GM21526 (cell line): ENCODE measurements around the gene ADGRV1.
A peak's percentile ranks its signal among the peaks of the same experiment; 100 is the strongest.
"Not testable (repeated sequence)": the region's sequence is repeated elsewhere in the genome, so short reads cannot be mapped to it uniquely, and the experiment has no call there.

Experiments used
- ATAC-seq: cut with Tn5 transposase; IDR thresholded peaks from one replicate; pipeline ENCODE4 v1.9.1; 2021; ENCODE audit warnings: moderate library complexity; ENCODE audit not compliant: unreplicated experiment, low FRiP score

The ADGRV1 gene

GRCh38 chr5:90707698-90708097 is 149.1 kb downstream of the ADGRV1 start:
- no peak for ATAC-seq

DNA sequence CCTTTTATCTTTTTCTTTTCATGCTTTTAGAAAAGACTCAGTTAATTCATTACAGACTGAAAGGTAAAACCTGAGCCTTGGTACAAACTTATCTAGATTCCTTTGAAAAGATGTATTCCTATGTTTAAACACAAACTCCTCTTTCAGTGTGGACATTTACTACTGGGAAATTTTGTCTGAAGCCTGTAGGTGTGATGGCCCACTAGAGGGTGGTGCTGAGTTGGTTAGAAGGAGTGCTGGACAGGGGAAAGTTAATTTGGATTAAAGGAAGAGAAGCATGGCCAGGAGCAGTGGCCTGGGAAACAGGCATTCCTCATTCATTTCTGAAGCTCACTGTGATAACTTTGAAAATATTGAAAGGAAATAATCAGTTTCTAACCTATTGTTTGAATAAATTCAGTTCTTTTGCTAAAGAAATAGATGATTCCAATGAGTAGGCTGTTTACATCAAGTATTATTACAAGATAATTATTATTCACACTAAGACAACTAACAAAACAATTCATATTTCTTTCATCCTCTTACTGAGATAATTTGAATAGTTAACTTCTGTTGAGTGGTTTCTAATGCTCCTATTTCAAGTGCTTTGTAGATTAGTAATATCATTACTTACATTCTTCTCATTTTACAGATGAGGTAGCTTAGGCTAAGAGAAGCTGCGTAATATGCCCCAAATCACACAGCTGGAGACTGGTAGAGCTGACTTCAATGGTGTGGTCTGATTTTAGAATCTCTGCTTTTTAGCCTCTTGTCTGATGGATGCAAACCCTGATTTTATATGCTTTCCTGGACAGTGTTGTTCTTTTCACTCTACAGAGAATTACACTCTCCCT is 150.9 kb downstream of the ADGRV1 start:
- ATAC-seq: peak; percentile 60

DNA sequence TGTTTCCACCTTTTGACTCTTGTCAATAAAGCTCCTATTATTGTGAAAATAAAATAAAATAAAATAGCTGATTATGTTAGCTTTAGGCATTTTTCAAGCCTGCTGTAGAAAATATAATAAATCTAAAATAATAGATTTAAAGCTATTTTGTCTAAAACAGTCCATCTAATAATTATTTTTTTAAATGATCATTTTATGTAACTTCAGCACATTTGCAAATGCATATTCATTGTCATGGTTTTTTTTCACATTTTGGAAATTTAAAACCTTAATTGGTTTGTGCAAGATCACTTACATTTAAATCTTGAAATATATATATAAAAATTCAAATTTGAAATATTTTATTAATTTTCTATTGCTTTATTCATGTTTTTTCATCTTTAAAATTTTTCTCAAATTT is 159.8 kb downstream of the ADGRV1 start:
- no peak for ATAC-seq

DNA sequence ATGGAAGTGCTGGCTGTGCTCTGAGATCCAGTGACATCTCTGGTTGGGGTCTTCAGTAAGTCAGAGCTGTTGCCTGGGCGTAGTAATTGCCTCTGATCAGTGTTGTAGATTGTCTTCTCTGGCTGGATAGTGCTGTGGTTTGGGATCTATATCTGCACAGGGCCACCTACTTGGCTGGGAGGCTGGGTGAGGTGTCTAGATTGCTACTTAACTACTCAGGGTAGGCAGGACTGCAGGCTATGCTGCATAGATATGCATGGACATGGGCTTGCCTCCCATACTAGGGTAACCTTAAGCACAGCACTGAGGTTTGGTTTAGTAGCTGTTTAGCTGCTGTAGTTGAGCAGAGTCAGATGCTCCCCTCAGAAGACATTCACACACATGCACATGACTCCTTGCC is 181.0 kb downstream of the ADGRV1 start:
- no peak for ATAC-seq

- ATAC-seq: no peak
Measured at GRCh38 chr5:90740244-90740799, 181.7 kb downstream of the ADGRV1 start.

- no peak for ATAC-seq
Measured at GRCh38 chr5:90741022-90741564, 182.5 kb downstream of the ADGRV1 start.

- no peak for ATAC-seq
Measured at GRCh38 chr5:90746119-90746518, 187.5 kb downstream of the ADGRV1 start.

GRCh38 chr5:90747175-90747574 is 188.6 kb downstream of the ADGRV1 start:
- ATAC-seq: no peak

GRCh38 chr5:90747693-90748092 is 189.1 kb downstream of the ADGRV1 start:
- ATAC-seq: no peak

DNA sequence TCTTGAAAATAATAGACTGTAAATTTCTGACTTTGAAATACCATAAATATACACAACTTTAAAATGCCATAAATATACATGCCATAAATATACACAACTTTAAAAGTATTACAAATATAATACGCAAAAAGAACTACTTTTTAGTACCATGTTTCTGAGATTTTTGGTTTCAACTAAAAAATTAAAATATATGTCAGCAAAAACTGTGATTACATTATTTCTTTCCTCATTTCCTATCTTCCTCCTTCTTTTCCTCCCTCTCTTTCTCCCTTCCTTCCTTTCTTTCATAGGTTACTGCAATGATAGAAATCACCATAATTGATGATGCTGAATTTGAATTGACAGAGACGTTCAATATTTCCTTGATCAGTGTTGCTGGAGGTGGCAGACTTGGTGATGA is 200.5 kb downstream of the ADGRV1 start:
- no peak for ATAC-seq

GRCh38 chr5:90767710-90768109 is 209.1 kb downstream of the ADGRV1 start:
- no peak for ATAC-seq

DNA sequence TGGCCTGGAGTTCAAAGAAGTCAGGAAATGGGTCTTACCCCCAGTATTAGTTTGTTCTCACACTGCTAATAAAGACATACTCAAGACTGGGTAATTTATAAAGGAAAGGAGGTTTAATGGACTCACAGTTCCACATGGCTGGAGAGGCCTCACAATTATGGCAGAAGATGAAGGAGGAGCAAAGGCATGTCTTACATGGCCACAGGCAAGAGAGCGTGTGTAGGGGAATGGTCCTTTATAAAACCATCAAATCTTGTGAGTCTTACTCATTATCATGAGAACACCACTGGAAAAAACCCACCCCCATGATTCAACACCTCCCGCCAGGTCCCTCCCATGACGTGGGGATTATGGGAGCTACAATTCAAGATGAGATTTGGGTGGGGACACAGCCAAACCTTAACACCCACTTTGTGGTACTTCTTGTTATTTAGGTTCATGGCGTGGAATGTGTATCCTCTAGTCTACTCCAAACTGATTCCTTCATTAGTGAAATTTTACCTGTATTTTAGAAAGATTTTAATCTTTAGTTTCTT is 211.5 kb downstream of the ADGRV1 start:
- not testable (repeated sequence) for ATAC-seq

GRCh38 chr5:90777959-90778358 is 219.4 kb downstream of the ADGRV1 start:
- ATAC-seq: no peak

GRCh38 chr5:90783460-90784333 is 225.1 kb downstream of the ADGRV1 start:
- peak; percentile 98 for ATAC-seq

DNA sequence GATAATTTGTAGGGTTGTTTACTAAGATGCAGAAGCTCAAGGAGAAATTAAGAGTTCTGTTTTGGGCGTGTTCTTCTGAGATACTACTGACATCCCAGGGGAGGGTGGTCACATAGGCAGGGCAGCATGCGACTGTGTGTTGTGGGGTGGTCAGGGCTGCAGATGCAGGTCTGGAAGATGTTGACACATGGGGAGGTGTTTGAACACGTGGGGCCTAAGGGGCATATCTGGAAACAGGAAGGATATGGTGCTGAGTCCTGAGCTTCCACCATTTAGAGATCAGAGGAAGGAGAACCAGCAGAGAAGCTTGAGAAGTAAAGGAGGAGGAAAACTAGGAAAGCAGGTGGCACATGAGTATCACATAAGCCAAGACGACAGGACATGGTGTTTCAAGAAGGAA is 228.2 kb downstream of the ADGRV1 start:
- no peak for ATAC-seq

DNA sequence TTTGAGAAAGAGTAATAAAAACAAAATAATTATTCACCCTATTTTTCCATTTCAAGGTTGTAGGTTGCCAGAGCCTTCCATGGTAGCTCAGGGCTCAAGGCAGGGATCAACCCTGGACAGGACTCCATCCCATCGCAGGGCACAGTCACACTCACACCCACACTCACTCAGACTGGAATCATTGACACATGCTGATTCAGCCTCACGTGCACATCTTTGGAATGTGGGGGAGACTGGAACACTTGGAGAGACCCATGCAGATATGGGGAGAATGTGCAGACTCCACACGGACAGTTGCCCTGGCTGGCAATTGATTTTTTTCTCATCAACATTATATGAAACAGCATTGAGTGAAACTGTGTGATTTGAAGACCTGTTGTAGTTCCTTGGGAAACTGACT is 234.1 kb downstream of the ADGRV1 start:
- ATAC-seq: no peak

GRCh38 chr5:90793183-90793582 is 234.6 kb downstream of the ADGRV1 start:
- no peak for ATAC-seq

DNA sequence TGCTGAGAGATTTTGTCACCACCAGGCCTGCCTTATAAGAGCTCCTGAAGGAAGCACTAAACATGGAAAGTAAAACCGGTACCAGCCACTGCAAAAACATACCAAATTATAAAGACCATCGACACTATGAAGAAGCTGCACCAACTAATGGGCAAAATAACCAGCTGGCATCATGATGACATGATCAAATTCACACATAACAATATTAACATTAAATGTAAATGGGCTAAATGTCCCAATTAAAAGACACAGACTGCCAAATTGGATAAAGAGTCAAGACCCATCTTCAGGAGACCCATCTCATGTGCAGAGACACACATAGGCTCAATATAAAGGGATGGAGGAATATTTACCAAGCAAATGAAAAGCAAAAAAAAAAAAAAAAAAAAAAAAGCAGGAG is 238.3 kb downstream of the ADGRV1 start:
- not testable (repeated sequence) for ATAC-seq

GRCh38 chr5:90800082-90800481 is 241.5 kb downstream of the ADGRV1 start:
- not testable (repeated sequence) for ATAC-seq

DNA sequence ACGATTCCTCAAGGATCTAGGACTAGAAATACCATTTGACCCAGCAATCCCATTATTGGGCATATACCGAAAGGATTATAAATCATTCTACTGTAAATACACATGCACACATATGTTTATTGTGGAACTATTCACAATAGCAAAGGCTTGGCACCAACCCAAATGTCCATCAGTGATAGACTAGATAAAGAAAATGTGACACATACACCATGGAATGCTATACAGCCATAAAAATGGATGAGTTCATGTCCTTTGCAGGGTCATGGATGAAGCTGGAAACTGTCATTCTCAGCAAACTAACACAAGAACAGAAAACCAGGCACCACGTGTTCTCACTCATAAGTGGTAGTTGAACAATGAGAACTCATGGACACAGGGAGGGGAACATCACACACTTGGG is 241.9 kb downstream of the ADGRV1 start:
- ATAC-seq: not testable (repeated sequence)
